ENCODE data around the gene PPM1L. TPM values are rescaled to one million over a fixed set of nuclear protein-coding genes. Genes with fewer than 3 reads are reported as not detected.

The PPM1L gene
- total and polyA plus RNA-seq, 2 of the 13 experiments (the other 11 are each of a cell fraction or from before 2014, with no cell fraction given), result 0.22 to 1.4 TPM

- TF ChIP-seq ATF6 (CRISPR knock-in tag; conservative IDR thresholded peaks at IDR 0.05) (no peak), ZNF33B (CRISPR knock-in tag; IDR thresholded peaks at IDR 0.05) (peak; percentile 64), SAP130 (CRISPR knock-in tag; IDR thresholded peaks at IDR 0.05; ENCODE audit: low read depth) (peak; percentile 25; the same call in 1 of the 2 replicates), MAZ (IDR thresholded peaks at IDR 0.05; ENCODE audit: borderline replicate concordance, low read depth, low read length) (no peak), MAZ (CRISPR knock-in tag; IDR thresholded peaks at IDR 0.05; ENCODE audit: low read depth) (peak; percentile 47; the same call in 1 of the 2 replicates), EZH2 (conservative IDR thresholded peaks at IDR 0.05; ENCODE audit: low read depth, low read length) (no peak), SNAI1 (CRISPR knock-in tag; IDR thresholded peaks at IDR 0.05; ENCODE audit: borderline replicate concordance) (no peak), ETS1 (CRISPR knock-in tag; IDR thresholded peaks at IDR 0.05) (no peak), PHF20 (CRISPR knock-in tag; IDR thresholded peaks at IDR 0.05) (no peak; the same call in 1 of the 2 replicates), MIER2 (CRISPR knock-in tag; IDR thresholded peaks at IDR 0.05) (0 out of 2 replicates have a peak, but pooled peaks have one; percentile 25), NFKBIZ (CRISPR knock-in tag; IDR thresholded peaks at IDR 0.05) (no peak), MXD1 (CRISPR knock-in tag; IDR thresholded peaks at IDR 0.05) (no peak), DMAP1 (CRISPR knock-in tag; IDR thresholded peaks at IDR 0.05) (0 out of 2 replicates have a peak, but pooled peaks have one; percentile 2), ZSCAN25 (CRISPR knock-in tag; IDR thresholded peaks at IDR 0.05) (no peak), MEIS2 (CRISPR knock-in tag; IDR thresholded peaks at IDR 0.05) (no peak), ELF3 (CRISPR knock-in tag; IDR thresholded peaks at IDR 0.05) (no peak), ZNF282 (IDR thresholded peaks at IDR 0.05; ENCODE audit: partially characterized antibody) (no peak), ZNF724P (CRISPR knock-in tag; IDR thresholded peaks at IDR 0.05; ENCODE audit: borderline replicate concordance) (no peak), ZNF816 (CRISPR knock-in tag; IDR thresholded peaks at IDR 0.05; ENCODE audit: borderline replicate concordance) (no peak; the same call in 1 of the 2 replicates), FOXK1 (CRISPR knock-in tag; IDR thresholded peaks at IDR 0.05; ENCODE audit: borderline replicate concordance, low read depth) (0 out of 2 replicates have a peak, but pooled peaks have one; percentile 16), SNAPC4 (CRISPR knock-in tag; IDR thresholded peaks at IDR 0.05) (no peak), ZNF317 (CRISPR knock-in tag; IDR thresholded peaks at IDR 0.05) (no peak)
Observed at GRCh38 chr3:160754855-160755747, 930 bp upstream of the PPM1L start (continued).

Measured in HepG2 (cell line).